Measurements from ENCODE around the gene COX6B2. TPM values are rescaled to one million over a fixed set of nuclear protein-coding genes. Genes with fewer than 3 reads are reported as not detected.

Gene COX6B2
- polyA plus RNA-seq, 4 donors, result 0.76 to 1.8 (median 1.4) TPM

DNA sequence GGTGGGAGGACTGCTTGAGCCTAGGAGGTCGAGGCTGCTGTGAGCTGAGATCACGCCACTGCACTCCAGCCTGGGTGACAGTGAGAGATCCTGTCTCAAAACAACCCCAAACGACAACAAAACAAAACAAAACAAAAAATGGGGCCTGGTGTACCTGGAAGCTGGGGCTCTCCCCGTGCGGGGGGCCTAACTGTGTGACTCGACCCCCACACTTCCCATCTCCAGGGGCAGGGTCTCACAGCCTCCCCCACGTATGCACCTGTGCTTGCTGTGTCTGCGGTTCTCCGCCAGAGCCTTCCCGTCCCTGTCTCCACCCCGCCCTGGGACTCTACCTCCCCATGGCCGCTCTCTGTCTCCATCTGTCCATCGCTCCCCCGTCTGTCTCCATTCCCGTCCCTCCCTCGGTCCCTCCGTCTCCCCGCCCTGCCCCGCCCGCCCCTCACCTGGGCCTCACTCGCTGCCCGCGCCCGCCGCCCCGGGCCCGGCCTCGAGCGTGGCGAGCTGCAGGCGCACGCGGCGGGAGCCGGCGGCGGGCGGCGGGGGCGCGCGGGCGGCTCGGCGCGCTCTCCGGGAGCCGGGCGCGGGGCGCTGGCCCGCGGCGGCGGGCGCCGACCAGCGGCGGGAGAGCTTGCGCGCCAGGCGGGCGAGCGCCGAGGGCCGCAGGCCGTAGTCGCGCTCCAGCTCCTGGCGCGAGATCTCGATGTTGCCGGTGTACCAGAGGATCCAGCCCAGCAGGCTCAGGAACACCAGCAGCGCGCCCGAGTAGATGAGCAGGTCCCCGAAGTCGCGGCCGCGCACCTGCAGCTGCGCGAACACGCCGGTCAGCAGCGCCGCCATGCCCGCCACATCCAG, 29.0 kb upstream of the COX6B2 start:
- no peak for DNase-seq (ENCODE audit: low read depth in 4 of 4, low spot score in 2 of 4)

DNA sequence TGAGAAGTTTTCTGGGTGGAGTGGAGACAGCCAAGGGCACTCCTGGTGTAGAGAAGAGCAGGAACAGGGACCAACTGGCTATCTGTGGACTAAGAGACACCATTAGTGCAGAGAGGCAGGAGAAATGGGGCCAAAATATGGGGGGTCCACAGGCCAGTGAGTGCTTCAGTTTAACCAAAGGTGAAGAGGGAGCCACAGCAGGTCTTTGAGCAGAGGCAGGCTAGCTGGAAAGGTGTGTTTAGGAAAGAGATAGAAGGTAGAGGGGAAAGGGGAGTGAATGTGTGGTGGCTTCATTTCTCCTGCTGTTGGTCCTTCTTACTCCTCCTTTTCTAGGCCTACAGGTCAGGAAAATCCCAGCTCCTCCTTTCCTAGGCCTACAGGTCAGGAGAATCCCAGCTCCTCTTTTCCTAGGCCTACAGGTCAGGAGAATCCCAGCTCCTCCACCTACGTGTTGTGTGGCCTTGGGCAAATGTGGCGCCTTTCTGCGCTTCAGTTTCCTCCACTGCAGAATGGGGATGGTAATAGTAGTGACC, 28.1 kb upstream of the COX6B2 start:
- no peak for DNase-seq (ENCODE audit: low read depth in 4 of 4, low spot score in 2 of 4)

GRCh38 chr19:55382013-55382412, 27.5 kb upstream of the COX6B2 start:
- no peak for DNase-seq (ENCODE audit: low read depth in 4 of 4, low spot score in 2 of 4)

DNA sequence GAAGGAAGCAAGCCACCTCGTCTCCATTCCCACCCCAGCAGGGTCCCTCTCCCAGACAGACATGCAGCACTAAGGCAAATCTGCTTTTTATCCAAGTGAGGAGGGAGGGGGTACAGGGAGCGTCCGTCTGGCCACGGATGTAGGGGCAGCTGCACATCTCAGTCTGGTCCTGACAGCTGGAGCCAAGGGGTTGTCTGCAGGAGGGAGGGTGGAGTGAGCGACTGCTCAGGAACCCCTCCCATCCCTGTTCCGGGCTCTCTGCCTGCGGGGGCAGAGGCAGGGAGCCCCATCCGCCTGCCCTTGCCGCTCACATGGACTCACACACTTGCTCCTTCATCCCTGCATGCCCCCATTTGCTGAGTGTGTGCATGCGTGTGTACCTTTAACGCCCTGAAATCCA, 24.7 kb upstream of the COX6B2 start:
- no peak for DNase-seq (ENCODE audit: low read depth in 4 of 4, low spot score in 2 of 4)

- DNase-seq (ENCODE audit: low read depth in 4 of 4, low spot score in 2 of 4), result no peak
Measured at GRCh38 chr19:55377356-55378131, 23.0 kb upstream of the COX6B2 start.

DNA sequence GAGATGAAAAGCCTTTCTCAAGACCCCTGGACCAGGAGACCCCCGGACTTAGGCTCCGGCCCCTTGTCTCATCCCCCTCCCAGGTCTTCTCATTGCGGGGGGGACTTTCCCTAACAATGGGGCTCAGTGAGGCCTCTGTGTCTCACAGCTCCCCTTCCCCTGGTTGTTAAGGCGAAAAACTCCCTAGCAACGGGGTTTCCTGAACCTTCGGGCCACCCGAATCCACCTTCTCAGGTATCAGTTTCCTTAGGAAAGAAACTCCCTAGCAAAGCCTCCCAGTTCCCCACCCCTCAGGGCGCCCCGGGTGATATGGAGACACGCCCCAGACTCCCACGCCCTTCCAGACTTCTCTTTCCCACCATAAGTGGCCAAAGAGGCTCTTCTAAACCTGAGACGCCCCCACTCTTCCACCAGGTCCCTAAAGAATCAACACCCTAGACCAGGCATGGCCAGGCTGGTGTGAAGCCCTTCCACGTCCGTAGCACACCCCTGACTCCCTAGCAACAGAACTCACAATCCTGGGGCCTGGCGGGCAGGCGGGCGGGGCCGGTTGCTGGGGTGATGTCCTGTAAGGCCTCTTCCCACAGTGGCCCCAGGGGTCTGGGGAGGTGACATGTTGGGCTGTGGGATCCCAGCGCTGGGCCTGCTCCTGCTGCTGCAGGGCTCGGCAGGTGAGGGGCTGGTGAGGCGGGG, 21.9 kb upstream of the COX6B2 start, which contains the start of gene TMEM190:
TMEM190 (plus strand) TSS at position 586 of the 693 bp plus-strand sequence; CDS start at position 614, 28 bp downstream.
- no peak for DNase-seq (ENCODE audit: low read depth in 4 of 4, low spot score in 2 of 4)

DNA sequence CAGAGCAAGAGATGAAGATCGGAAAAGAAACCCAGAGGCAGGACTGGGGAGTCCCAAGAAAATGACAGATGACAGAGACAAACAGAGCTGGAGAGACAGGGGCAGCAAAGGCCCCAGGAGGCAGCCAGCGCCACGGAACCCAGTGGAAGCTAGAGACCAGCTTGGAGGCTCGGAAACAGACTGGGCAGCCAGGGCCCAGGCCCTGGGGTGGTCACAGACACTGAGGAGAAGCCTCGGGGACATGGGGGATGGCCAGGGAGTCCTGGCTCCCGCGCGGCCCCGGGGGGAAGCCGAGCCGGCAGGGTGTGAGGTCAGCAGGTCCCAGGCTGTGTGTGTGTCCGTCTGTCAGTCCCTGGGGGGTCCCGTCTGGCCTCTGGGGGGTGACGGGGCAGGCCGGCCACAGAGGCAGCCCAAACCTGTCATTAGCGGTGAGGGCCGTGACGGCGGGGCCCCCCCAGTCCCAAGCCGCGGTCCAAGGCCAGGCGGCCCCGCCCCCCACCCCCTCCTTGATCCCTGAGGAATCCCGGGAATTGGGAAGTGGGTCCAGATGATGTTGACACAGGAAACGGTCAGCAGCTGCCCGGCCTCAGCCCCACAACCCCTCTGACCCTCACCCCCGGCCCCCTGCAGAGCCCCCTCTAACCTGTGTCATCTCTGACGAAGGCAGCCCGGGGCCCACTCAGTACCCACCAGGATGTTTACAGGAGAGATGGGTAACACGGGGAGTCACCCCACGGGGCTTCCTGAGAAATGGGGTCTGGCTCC, 19.7 kb upstream of the COX6B2 start:
- no peak for DNase-seq (ENCODE audit: low read depth in 4 of 4, low spot score in 2 of 4)

GRCh38 chr19:55373306-55373992, 18.9 kb upstream of the COX6B2 start:
- no peak for DNase-seq (ENCODE audit: low read depth in 4 of 4, low spot score in 2 of 4)

DNA sequence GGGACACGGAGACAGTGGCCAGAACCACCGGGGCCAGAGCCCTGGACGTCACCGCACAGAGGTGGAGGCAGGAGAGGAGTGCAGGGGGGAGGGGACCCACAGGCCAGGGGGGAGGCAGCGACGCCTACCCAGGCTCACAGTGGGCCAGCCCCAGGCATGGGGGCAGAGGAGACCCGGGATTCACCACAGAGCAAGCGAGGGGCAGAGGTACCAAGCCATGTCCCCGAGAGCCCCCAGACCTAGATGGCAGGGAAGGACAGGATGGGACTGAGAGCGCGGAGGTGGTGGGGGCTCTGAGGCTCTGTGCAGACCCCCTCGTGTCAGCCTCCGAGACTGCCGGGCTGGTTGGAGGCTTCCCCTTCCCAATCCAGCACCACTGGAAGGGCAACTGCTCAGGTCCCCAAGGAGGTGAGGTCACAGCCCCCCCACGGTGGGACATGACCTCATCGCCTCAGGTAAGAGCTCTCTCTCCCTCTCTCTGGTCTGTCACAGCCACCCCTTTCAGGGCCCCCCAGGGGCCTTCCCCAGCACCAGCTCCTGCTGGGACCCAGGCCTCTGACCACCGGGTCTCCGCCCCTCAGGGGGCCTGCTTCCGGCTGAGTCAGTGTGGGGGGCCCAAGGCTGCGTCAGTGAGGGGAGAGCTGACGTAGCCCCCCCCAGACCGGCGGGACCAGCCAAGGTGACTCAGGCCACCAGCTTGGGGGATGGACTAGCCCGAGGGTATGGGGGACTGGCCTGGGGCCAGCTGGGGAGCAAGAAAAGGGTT, 18.0 kb upstream of the COX6B2 start:
- no peak for DNase-seq (ENCODE audit: low read depth in 4 of 4, low spot score in 2 of 4)

- no peak for DNase-seq (ENCODE audit: low read depth in 4 of 4, low spot score in 2 of 4)
Measured at GRCh38 chr19:55370305-55370988, 15.9 kb upstream of the COX6B2 start, which contains the start of gene IL11. Gene IL11 (minus strand): TSS chr19:55370463. CDS start chr19:55370310, 153 bp downstream.

DNA sequence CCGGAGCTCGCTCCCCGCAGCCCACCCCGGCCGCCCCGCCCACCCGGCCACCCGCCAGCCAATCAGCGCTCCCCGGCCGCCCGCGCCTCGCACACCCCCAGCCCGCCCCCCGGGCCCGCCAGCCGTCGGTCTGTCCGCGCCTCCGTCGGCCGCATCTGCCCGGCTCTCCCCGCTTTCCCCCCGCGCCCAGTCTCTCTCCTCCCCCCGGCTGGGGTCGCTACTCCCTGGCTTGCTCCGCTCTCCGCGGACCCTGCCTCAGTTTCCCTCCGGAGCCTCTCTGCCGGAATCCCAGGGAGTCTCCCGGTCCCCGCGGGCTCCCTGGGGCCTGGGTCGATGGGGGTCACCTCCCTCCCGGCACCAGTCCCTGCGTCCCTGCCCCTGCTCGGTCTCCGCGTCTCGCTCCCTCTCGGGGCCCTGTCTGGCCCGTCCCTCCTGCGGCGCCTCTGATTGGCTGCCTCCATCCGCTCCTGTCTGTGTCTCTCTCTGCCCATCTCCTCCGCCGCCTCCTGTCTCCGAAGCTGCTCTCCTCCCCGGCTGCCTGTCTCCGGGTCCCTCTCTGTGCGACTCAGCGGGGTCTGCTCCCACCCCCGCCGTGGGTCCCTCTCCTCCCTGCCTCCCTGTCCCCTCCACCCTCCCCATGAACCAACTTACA, 15.3 kb upstream of the COX6B2 start:
- DNase-seq (ENCODE audit: low read depth in 4 of 4, low spot score in 2 of 4), result no peak

DNA sequence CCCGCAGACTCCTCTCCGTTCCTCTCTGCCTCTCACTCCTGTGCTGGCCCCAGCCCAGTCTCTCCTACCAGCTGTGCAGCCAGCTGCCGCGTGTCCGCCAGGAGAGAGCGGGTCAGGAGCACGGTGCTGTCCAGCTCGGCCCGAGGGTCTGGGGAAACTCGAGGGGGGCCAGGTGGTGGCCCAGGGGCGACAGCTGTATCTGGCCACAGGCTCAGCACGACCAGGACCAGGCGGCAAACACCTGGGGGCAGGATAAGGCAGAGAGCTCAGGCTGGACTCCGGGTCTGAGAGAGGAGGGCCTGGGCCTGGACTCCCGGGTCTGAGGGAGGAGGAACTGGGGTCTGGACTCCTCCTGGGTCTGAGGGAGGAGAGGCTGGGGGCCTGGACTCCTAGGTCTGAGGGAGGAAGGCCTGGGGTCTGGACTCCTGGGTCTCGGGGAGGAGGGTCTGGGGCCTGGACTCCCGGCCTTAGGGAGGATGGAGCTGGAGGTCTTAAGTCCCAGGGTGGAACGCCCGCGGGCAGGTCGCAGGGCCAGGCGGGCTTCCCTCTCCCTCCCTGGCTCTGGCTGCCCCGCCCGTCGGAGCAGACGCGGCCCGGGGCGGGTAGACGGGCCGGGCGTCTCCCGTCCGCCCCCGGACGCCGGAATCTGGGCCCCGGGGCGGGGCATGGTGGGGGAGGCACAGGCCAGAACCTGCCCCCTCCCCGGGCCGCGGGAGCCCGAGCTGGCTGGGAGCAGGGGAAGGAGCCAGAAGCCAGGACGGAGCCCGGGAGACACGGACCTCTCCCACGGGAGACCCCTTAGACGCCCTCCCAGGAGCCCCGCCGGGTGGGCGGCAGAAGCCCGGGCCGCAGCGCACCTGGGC, 14.4 kb upstream of the COX6B2 start:
- no peak for DNase-seq (ENCODE audit: low read depth in 4 of 4, low spot score in 2 of 4)

DNA sequence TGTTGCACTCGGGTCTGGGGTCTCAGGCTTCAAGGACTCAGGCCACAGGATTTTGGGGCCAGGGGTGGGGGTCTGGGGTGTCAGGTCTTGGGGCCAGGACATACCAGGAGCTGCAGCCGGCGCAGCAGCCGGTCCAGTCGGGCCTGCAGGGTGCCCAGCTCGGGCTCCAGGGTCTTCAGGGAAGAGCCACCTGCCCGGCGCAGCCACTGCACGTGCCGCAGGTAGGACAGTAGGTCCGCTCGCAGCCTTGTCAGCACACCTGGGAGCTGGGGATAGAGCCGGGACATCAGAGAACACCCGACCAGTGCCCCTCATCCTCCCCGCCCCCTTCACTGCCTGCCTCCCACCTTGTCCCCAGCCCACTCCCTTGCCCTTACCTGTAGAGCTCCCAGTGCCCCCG, 13.6 kb upstream of the COX6B2 start:
- no peak for DNase-seq (ENCODE audit: low read depth in 4 of 4, low spot score in 2 of 4)

- DNase-seq (ENCODE audit: low read depth in 4 of 4, low spot score in 2 of 4), result no peak
Measured at GRCh38 chr19:55366790-55367189, 12.3 kb upstream of the COX6B2 start.

- no peak for DNase-seq (ENCODE audit: low read depth in 4 of 4, low spot score in 2 of 4)
Measured at GRCh38 chr19:55365964-55366363, 11.4 kb upstream of the COX6B2 start.

DNA sequence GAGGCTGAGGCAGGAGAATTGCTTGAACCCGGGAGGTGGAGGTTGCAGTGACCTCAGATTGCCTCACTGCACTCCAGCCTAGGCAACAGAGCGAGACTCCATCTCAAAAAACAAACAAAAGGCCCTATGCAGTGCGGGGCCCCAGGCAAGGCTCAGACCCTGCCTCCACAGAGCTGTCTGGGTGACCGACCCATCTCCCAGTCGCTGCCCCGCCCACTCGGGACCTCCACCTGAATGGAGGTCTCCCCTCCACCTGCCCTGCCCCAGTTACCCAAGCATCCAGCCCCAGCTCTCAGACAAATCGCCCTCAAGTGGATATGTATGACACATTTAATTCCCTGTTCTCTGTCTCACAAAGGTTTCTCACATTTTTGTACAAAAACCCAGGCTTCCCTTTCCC, 10.7 kb upstream of the COX6B2 start:
- DNase-seq (ENCODE audit: low read depth in 4 of 4, low spot score in 2 of 4), result no peak

Data from left renal cortex interstitium (tissue), 4 donors.